GM21619 (cell line): Measurements from ENCODE around the gene ANAPC15.
"Not testable (repeated sequence)": the region's sequence is repeated elsewhere in the genome, so short reads cannot be mapped to it uniquely, and the experiment has no call there.

ENCODE experiments used
- ATAC-seq: cut with Tn5 transposase; IDR thresholded peaks from one replicate; pipeline ENCODE4 v1.9.1; 2021; ENCODE audit not compliant: unreplicated experiment

The ANAPC15 gene

DNA sequence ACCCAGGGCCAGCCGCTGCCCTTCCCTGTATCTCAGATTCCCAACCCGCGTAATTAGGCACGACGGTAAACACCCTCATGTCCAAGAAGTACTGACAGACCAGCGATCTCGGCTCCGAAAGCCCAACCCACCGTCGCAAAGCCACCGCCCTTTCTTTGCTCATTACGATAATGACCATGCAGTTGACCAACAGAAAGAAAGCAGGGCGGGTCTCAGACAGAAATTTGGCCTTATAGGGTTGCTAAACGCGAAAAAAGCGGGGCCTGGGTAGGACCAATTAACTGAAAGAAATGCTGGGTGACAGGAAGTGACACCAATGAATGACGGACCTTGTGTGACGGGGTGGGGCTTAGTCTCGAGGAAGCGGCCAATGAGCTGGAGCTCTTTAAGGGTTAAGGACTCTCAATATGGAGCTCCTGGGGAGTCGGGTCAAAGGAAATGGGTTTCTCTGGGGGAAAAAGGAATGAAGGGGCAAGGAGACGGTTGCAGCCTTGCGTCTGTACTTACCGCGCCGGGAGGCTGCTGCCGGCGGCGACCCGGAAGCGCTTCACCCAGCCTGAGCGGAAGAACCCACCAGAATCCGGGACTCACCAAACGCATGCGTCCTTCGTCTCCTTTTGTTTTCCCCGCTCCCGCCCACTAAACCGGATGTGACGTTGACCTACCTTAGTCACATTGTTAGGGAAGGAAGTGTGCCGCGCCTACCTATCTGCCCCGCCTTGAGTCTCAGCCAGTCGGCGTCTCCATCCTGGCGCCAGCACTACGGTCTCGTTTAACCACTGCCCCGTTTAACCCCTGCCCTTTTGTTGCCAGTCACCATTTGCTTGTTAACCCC is at the start of gene ANAPC15:
Gene ANAPC15, minus strand, starts transcription at position 553 of the 835 bp plus-strand sequence. CDS start 1,419 bp downstream, outside the sequence.
- ATAC-seq: peak; percentile 85

DNA sequence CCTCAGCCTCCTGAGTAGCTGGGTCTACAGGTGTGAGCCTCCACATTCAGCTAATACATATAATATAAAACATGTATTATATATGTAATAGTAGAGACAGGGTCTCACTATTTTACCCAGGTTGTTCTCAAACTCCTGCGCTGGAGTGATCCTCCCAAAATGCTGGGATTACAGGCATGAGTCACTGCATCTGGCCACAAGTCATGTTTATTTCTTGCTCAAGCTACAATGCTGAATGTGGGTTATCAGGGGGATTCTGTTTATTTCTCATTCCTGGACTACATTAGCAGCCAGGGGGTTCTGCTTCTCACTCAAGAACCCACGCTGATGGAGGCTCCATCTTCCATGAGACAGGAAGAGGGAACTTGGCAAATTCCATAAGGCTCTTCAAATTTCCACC is 47.8 kb upstream of the ANAPC15 start:
- ATAC-seq: no peak

DNA sequence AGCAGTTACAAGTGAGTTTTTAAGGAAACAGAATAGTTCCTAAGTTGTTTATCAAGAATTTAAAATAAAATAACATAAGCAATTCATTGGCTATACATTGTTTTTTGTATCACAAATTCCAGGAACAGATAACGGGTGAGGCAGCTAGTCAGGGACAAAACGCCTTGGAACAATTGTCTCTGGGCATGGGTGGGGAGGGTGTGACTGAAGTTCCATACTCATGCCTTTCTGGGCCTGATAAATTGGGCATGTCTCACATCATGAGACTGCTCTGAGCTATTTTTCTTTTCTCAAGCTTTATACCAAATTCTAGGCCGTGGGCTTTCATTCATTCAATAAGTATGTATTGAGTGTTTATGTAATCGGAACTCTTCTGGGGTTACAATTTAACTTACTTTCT is 44.6 kb upstream of the ANAPC15 start:
- ATAC-seq: no peak

DNA sequence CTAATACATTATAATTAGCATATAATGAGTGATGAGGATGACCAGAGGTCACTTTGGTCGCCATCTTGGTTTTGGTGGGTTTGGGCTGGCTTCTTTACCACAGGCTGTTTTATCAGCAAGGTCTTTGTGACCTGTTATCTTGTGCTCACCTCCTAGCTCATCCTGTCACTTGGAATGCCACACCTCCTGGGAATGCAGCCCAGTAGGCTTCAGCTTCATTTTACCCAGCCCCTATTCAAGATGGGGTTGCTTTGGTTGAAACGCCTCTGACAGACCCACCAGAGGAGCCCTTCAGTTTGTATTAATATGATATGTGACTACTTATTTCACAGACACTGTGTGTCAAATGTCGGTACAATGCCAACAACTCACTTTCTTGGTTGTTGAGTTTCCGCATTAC is 43.3 kb upstream of the ANAPC15 start:
- no peak for ATAC-seq

DNA sequence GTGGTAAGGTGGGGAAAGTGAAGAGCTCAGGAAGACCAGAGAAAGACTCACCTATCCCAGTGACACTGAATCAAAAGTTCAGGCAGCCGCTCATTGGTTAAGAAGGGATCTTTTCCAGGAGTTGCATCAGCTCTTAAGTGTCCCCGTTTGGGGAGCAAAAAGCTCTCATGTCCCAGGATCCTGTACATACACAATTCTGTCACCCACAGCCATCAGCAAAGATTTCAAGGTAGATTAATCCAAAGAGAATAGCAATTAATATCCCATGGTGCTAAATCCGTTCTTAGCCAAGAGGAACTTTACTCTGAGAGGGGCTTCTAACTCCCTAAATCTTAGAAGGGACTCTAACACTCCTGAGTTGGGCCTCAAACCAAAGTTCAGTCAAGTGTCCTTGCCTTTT is 42.3 kb upstream of the ANAPC15 start:
- no peak for ATAC-seq

DNA sequence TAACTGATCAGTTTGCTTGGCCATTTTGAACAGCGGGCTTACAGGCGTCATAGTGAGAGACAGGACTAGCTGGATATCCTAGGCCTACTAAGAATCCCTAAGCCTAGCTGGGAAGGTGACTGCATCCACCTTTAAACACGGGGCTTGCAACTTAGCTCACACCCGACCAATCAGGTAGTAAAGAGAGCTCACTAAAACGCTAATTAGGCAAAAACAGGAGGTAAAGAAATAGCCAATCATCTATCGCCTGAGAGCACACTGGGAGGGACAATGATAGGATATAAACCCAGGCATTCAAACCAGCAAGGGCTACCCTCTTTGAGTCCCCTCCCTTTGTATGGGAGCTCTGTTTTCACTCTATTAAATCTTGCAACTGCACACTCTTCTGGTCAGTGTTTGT is 41.4 kb upstream of the ANAPC15 start:
- not testable (repeated sequence) for ATAC-seq

DNA sequence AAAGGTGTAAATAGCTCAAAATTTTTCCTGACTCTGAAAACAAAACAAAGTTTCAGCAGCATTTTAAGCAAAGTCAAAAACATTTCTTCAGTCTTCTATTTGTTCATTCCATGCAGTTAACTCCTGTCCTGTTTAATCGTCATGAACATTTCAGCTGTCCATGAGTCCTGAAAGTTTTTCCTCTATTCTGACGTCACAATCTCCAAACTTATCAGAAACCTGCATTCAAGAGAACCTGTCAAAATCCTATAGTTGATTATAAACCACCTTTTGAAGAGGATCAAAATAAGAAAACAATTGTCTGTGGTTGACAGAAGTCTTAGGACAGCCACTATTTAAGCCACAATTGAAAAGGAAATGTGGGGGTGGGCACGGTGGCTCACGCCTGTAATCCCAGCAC is 38.4 kb upstream of the ANAPC15 start:
- no peak for ATAC-seq

DNA sequence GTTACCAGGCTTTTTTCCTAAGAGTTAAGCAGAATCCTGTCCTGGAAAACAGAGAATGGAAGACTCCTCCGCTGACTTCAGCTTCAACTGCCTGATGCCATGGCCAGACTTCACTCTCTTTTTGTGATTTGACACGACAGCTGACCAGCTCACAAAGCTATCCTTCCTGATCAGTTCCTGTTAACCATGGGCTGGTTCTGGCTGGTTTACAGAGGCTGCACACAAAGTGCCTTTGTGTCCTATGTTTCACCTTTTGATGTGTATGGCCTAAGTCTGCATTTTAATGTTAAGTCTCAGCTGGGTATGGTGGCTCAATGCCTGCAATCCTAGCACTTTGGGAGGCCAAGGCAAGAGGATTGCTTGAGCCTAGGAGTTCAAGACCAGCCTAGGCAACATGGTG is 34.1 kb upstream of the ANAPC15 start:
- no peak for ATAC-seq

DNA sequence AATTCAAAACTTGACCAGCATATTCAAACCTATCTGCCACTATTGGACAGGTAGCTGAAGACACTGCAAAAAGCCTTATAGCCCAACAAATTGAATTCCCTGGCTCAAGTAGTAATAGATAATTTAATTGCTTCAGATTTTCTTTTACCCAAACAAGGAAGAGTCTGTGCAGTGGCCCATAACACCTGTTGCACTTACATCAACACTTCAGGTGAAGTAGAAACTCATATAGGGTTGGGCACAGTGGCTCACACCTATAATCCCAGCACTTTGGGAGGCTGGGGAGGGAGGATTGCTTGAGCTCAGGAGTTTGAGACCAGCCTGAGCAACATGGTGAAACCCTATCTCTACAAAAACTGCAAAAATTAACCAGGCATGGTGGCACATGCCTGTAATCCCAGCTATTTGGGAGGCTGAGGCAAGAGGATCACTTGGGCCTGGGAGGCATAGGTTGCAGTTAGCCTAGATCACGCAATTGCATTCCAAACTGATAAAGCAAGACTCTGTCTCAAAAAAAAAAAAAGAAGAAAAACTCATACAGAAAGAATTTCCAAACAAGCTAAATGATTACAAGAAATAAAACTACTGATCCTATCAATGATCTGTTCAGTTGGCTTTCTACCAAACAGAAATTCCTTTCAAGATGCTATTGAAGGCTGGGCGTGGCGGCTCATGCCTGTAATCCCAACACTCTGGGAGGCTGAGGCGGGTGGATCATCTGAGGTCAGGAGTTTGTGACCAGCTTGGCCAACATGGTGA is 32.5 kb upstream of the ANAPC15 start:
- ATAC-seq: no peak

DNA sequence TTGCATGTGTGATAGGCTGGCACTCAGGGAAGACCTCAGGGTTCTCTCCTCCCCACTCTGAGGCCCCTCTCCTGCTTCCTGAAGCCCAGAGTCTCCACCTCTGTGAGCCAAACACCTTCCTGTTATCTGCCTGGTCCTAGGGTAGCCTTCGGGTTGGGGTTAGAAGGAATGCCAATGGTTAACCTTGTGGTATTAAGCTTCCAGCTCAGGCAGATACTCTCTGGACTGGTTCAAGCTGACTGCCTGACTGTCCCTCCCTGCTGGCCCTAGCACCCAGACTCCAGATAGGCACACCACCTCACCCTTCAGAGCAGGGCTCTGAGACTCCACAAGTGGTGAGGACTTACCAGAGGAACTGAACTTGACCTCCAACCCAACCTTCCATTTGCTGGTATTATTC is 30.0 kb upstream of the ANAPC15 start:
- not testable (repeated sequence) for ATAC-seq

DNA sequence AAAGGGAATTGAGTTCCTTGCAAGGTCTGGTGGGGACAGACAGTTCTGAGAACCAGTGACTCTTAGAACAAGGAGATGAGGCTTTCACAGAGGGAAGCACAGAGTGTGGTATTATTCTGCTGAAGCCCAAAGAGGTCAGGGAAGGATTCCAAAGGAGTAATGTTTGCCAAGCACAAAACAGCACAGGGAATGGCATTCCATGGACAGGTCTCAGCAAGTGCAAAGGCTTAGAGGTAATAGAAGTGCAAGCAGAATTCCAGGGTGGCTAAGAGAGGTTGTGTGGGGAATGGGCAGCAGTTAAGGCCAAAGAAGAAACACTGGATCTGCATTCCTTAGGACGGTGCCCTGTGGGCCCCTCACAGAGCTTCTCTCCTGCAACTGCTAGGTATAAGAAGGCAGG is 29.6 kb upstream of the ANAPC15 start:
- ATAC-seq: not testable (repeated sequence)

DNA sequence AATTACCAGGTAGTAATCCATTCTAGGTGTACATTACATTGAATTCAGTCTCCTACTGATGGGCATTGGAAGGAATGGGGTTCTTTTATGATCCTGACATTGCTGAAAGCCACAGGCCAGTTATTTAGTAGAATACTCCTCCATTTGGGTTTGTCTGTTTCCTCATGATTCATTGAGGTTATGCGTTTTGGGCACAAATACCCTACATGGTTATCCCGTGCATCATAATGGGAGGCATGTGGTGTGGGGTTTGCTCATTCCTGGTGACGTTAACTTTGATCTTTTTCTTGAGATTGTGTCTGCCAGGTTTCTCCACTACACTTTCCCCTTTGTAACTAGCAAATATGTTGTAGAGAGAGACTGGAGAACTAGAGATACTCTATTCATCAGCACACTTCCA is 28.6 kb upstream of the ANAPC15 start:
- no peak for ATAC-seq

DNA sequence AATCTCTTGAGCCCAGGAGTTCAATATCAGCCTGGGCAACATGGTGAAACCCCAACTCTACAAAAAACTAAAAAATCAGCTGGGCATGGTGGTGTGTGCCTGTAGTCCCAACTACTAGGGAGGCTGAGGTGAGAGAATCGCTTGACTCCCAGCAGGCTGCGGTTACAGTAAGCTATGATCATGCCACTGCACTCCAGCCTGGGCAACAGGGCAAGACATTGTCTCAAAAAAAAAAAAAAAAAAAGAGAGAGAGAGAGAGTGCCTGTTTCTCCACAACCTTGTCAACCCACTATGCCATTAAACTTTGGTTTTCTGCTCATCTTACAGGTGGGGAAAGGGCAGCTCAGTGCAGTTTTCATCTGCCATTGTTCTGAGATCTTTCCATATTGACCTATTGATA is 28.2 kb upstream of the ANAPC15 start:
- no peak for ATAC-seq

DNA sequence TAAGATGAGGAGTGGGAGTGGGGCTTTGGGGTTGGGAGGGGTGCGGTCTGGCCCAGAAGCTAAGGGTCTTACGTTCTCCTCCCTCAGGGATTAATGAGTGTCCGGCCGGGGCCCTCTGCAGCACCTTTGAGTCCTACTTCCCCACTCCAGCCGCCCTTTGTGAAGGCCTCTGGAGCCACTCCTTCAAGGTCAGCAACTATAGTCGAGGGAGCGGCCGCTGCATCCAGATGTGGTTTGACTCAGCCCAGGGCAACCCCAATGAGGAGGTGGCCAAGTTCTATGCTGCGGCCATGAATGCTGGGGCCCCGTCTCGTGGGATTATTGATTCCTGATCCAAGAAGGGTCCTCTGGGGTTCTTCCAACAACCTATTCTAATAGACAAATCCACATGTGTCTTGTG is 27.0 kb upstream of the ANAPC15 start:
- no peak for ATAC-seq

DNA sequence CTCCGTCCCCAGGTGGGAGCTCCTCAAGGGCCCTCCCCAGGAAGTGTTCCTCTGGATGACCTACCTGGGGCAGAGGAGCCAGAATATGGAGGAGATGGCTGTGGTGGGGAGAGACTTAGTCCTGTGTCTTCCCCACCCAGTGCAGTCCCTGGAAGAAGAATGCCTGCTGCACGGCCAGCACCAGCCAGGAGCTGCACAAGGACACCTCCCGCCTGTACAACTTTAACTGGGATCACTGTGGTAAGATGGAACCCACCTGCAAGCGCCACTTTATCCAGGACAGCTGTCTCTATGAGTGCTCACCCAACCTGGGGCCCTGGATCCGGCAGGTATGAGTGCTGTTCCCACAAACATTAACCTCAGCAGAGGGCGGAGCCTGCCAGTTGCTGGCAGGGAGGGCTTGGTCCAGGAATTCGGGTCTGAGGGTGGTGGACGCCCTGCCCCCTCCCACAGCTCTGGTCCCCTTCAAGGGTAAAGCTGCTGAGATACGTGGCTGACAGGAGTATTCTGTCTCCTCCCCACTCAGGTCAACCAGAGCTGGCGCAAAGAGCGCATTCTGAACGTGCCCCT is 26.4 kb upstream of the ANAPC15 start:
- ATAC-seq: no peak

DNA sequence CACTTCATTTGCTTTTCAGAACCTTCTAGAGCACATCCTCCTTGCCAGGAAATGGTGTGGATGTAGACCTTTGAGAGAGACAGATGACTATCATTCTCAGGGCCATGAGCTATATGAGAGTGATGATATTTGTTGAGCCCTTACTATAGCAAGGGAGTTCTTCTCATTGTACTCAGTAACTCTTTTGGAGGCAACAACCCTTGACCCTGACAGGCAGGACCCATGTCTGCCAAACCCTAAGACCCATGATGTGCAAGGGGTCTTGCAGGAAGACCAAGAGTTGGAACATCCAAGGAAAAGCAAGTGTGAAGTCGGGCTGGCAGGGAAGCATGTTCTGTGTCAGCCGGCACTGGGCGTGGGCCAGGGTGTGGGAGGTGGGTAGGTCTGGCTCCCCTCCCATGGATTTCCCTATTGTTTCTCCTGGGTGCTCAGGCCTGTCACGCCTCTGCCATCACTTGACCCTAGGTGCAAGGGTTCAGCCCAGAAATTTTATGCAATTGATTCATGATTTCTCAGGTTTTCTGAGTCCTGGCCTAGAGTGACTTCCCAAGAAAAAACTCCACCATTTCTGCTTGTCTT is 24.3 kb upstream of the ANAPC15 start:
- no peak for ATAC-seq

DNA sequence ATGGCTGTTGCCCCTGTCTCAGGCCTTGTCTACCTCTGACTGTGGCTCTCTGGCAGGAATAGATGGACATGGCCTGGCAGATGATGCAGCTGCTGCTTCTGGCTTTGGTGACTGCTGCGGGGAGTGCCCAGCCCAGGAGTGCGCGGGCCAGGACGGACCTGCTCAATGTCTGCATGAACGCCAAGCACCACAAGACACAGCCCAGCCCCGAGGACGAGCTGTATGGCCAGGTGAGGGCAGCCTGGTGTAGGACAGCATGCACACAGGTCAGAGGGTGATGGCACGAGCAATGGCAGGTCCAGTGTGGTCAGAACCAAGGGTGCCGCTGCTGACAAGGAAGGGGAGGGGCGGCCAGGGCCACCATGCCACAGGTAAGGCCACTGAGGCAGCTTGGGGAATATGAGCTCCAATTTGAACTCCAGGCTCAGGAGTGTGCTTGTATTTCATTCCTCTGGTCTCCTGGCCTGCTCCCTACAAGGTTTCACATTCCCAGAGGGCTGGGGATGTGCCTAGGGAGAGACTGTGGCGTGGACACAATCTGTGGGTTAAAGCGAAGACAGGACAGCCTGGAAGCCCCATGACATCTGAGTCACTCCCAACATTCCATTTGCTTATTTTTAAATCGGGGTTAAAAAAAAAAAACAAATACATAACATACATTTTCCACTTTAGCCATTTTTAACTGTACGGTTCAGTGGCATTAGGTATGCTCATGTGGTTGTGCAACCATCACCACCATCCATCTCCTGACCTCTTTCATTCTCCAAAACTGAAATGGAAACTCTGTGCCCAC is 23.6 kb upstream of the ANAPC15 start:
- no peak for ATAC-seq

DNA sequence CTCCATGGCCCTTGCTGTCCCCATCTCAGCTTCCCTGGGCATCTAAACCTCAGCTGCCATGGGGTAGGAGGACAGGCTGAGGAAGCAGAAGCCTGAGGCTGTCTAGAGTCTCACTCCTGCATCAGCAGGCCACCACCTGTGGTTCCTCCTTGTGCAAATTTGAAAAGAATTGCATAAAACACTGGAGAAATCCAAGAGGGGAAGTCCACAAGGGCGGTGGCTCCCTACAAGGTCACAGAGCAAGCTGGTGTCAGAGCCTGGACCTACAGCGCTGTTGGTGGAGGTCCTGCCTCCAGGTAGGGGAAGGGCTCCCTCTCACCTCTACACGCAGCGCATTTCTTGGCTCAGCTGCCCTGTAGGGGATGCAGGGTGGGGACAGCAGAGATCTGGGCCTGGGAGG is 23.0 kb upstream of the ANAPC15 start, which contains the start of gene FOLR3:
Gene FOLR3, plus strand, starts transcription at position 253 of the 400 bp plus-strand sequence. CDS start 228 bp downstream, outside the sequence.
- not testable (repeated sequence) for ATAC-seq

DNA sequence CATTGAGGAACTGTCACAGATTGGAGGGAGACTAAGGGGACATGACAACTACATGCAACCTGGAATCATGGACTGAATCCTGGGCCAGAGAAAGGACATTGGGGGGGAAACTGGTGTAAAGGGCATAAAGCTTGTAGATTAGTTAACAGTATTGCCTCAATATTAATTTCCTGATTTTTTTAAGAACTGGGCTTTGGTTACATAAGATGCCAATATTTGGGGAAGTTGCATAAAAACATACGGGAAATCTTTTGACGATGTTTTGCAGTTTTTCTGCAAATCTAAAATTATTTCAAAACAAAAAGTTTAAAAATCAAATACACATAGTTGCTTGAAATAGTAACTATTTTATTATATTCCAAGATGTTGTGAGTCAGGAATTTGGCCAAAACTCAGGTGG is 20.2 kb upstream of the ANAPC15 start:
- no peak for ATAC-seq

DNA sequence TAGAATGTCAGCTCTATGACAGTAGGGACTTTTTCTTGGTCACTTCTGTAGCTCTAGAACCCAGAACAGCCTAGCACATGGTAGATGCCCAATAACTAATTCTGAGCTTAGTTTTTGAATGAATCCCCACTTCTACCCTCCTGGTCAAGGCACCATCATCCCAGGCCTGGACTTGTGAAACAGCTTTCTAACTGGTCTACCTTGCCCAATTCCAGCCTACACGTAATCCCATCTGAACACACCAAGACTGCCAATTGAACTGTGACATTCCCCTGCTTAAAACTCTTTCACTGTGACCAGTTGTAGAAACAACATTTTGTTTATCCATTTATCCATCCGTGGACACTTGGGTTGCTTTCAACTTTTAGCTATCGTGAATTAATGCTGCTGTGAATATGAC is 16.9 kb upstream of the ANAPC15 start:
- ATAC-seq: no peak

DNA sequence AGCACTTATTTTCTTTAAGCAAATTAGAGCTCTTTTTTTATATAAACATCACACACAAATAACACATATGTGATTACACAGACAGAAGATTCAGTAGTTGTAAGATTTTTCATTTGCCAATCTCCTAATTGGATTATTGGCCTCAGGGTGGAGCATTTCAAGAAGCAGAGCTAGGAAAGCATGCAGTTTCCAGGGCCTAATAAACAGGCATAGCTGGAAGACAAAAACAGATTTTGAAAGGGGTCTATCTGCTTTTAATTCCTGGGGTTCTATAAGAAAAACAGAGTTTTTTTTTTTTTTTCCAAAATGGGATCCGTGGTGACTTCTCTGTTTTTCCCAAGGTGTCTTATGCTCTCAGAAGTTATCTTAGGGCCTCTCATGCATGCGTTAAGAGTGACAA is 15.4 kb upstream of the ANAPC15 start:
- no peak for ATAC-seq
